ENCODE data around the gene FOSL2. TPM values are rescaled to one million over a fixed set of nuclear protein-coding genes. Genes with fewer than 3 reads are reported as not detected.

The FOSL2 gene
- total and polyA plus RNA-seq, 5 experiments from 2014 or later: 0.46 to 6.5 (median 1.2) TPM

- no peaks in the 10 kb centered on the region for H3K36me3 Mint-ChIP-seq
- peaks cover 0 to 21% (median 2%) of the 10 kb centered on the region in 4 donors for H3K4me1 Mint-ChIP-seq
- H3K27ac Mint-ChIP-seq: no peak overlapping the region
- ATAC-seq: no peak
- no peak for DNase-seq
- H3K4me3 Mint-ChIP-seq: no peak overlapping the region
- H3K9me3 Mint-ChIP-seq: no peaks in the 10 kb centered on the region
- POLR2A ChIA-PET: no interaction called here
- H3K27me3 Mint-ChIP-seq: peaks cover 0 to 2% (median 0%) of the 10 kb centered on the region in 5 donors
These were observed 53.0 kb downstream of the FOSL2 start for GRCh38 chr2:28445448-28446258.

DNA sequence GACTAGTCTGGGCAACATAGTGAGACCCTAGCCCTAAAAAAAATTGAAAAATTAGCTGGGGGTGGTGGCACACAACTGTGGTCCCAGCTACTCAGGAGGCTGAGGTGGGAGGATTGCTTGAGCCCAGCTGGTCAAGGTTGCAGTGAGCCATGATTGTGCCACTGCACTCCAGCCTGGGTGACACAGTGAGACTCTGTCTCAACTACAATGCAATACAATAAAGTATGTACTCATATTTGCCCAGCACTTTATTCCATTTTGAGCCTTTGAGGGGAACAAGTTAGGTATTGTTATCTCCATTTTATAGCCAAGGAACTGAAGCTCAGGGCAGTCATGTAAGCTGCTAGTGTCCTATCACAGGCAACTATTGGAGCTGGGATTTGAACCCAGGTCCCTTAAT lies 53.9 kb downstream of the FOSL2 start:
- no peaks in the 10 kb centered on the region for H3K36me3 Mint-ChIP-seq

GRCh38 chr2:28447086-28447485 lies 54.4 kb downstream of the FOSL2 start:
- no peaks in the 10 kb centered on the region for H3K36me3 Mint-ChIP-seq
- H3K27me3 Mint-ChIP-seq: no peaks in the 10 kb centered on the region
- H3K4me3 Mint-ChIP-seq: no peak overlapping the region
- H3K9me3 Mint-ChIP-seq: no peaks in the 10 kb centered on the region
- no peak for ATAC-seq
- peaks cover under 1 to 21% (median 2%) of the 10 kb centered on the region in 4 donors for H3K4me1 Mint-ChIP-seq
- H3K27ac Mint-ChIP-seq: no peak overlapping the region
- POLR2A ChIA-PET: no interaction called here
- DNase-seq: no peak

More for the DNA sequence above, 53.9 kb downstream of the FOSL2 start:
- H3K4me3 Mint-ChIP-seq: no peak overlapping the region
- no peaks in the 10 kb centered on the region for H3K9me3 Mint-ChIP-seq
- peaks cover 0 to 2% (median 0%) of the 10 kb centered on the region in 5 donors for H3K27me3 Mint-ChIP-seq
- DNase-seq: no peak
- H3K4me1 Mint-ChIP-seq: peaks cover 0 to 21% (median 2%) of the 10 kb centered on the region in 4 donors
- H3K27ac Mint-ChIP-seq: no peak overlapping the region
- POLR2A ChIA-PET: no interaction called here
- no peak for ATAC-seq

DNA sequence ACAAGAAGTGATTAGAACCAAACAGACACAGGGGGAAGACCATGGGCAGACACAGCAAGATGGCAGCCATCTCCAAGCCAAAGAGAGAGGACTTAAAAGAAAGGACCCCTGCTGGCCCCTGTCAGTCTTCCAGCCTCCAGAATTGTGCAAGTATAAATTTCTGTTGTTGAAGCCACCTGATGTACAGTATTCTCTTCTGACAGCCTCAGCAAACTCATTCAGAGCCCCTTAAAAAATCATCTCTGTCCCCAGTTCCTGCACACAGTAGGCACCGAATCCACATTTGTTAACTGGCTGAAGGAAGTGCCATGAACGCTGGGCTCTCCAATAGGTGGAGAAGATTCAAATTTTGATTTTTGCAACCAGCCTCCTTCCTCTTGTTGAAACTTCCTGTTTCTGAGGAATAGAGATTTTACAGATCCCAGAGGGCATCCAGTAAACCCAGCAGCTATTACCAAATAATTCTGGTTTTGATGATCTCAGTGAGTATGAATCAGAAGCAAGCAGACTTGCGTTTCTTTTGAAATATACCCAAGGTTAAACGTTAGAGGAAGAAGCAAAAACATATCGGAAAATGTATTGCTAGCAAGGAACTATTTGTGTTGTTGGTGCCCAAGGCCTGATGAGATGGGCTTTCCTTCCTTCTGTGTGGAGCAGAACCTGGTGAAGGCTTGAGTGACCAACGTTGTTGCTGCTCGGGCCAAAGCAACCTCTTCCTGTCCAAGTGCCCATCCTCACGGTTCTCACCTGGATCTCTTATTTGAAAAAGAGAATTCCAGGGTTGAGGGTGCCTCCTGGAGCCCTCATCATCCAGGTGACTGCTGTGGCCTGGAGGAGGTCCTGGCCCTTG lies 55.5 kb downstream of the FOSL2 start:
- POLR2A ChIA-PET: no interaction called here
- Mint-ChIP-seq H3K27ac (peak overlapping the region in 3 of 10 donors; percentile 24 to 64 (median 32)), H3K9me3 (no peaks in the 10 kb centered on the region), H3K27me3 (no peaks in the 10 kb centered on the region), H3K4me3 (no peak overlapping the region), H3K36me3 (no peaks in the 10 kb centered on the region), H3K4me1 (peaks cover 1 to 21% (median 6%) of the 10 kb centered on the region in 4 donors)
- DNase-seq: no peak
- ATAC-seq: no peak

- Mint-ChIP-seq H3K9me3 (peaks cover 0 to 1% (median 0%) of the 10 kb centered on the region in 9 donors), H3K27ac (peak overlapping the region in 2 of 10 donors; percentile 28 to 32)
These were observed 56.1 kb downstream of the FOSL2 start for GRCh38 chr2:28448793-28449100.

GRCh38 chr2:28449126-28449487 lies 56.4 kb downstream of the FOSL2 start:
- no peak for DNase-seq
- POLR2A ChIA-PET: no interaction called here
- H3K4me3 Mint-ChIP-seq: no peak overlapping the region
- ATAC-seq: no peak
- H3K9me3 Mint-ChIP-seq: peaks cover 0 to 1% (median 0%) of the 10 kb centered on the region in 9 donors
- H3K36me3 Mint-ChIP-seq: no peaks in the 10 kb centered on the region
- peak overlapping the region in 3 of 10 donors; percentile 24 to 44 (median 32) for H3K27ac Mint-ChIP-seq
- H3K4me1 Mint-ChIP-seq: peaks cover 1 to 21% (median 6%) of the 10 kb centered on the region in 4 donors
- H3K27me3 Mint-ChIP-seq: no peaks in the 10 kb centered on the region

More at GRCh38 chr2:28448793-28449100, 56.1 kb downstream of the FOSL2 start:
- H3K36me3 Mint-ChIP-seq: no peaks in the 10 kb centered on the region
- no peak for DNase-seq
- POLR2A ChIA-PET: no interaction called here
- no peak for ATAC-seq
- peaks cover 1 to 21% (median 6%) of the 10 kb centered on the region in 4 donors for H3K4me1 Mint-ChIP-seq
- no peaks in the 10 kb centered on the region for H3K27me3 Mint-ChIP-seq
- H3K4me3 Mint-ChIP-seq: no peak overlapping the region

DNA sequence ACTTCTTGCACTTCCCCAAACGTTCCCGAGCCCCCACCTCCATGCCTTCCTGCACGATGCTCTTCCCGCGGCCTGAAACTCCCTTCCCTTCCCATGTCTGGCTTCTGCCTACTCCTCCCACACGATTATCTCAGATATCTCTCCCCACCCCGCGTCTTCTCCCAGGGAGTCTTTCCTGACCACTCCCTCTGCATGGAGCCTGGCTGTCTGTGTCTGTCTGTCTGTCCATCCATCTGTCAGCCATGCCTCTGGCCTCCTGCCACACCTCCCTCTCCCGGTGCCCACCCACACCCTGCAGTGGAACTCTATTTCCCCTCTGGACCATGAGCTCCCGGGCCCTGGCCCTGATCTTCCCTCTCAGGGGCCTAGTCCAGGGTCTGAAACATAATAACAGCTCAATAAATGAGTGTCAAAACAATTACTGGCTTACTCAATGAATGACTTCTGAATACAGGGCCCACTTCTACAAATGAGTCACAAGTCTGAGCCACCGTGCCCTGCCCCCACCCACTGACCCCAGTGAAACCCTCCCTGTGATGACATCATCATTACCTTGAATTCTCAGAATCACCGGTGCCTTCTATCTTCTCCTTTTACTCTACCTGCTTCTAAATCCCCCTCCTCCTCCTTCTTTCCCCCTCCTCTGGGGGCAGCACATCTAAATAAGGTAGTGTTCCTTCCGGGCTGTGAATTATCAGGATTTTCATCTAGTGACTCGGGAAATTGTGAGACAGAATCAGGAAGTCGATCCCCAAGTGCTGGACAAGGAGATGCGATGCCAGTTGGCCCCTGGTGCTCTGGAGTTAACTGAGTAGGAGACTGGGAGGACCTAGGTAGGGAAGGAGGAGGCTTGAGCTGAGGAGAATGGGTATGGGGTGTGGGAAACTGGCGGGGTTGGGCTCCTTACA lies 57.1 kb downstream of the FOSL2 start:
- DNase-seq (no peak), ATAC-seq (no peak)
- Mint-ChIP-seq H3K4me1 (peaks cover 1 to 21% (median 6%) of the 10 kb centered on the region in 4 donors), H3K27me3 (no peaks in the 10 kb centered on the region), H3K9me3 (peaks cover 0 to 1% (median 0%) of the 10 kb centered on the region in 9 donors), H3K36me3 (no peaks in the 10 kb centered on the region), H3K4me3 (peak overlapping the region in 1 of 10 donors; percentile 36), H3K27ac (peak overlapping the region in 5 of 10 donors; percentile 11 to 82 (median 44))
- POLR2A ChIA-PET: no interaction called here

DNA sequence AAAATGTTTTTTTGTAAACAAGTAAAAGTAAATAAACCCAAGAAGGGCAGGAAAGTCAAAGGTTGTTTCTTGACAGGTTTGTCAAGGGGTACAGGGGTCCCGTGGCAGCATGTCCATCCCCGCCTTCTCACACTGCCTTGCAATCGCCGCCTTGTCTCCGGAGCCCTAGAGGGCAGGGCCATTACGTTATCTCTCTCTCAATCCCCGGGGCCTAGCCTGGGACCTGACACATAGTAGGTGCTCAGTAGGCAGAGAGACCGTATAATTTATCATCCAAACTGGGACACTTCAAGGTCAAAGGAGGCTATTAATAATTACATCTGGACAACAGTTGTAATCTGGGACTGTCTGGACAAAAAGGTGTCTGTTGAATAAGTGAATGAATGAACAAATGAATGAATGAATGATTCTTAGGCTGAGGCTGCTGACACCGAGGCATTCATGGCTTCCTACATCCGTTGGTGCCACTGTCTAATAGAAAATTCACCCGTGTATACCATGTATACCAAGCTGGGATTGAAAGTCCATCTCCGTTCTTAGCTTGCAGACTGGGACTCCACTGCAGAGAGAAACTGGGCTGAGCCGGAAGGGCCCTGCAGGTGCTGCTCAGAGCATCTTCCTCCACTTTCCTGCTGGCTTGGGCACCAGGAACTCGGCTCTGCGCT lies 58.4 kb downstream of the FOSL2 start:
- ATAC-seq (no peak), DNase-seq (no peak)
- POLR2A ChIA-PET: no interaction called here
- Mint-ChIP-seq H3K4me3 (no peak overlapping the region), H3K9me3 (peaks cover 0 to 1% (median 0%) of the 10 kb centered on the region in 9 donors), H3K36me3 (no peaks in the 10 kb centered on the region), H3K27ac (peak overlapping the region in 2 of 10 donors; percentile 57 to 85), H3K4me1 (peaks cover 1 to 21% (median 6%) of the 10 kb centered on the region in 4 donors), H3K27me3 (no peaks in the 10 kb centered on the region)

DNA sequence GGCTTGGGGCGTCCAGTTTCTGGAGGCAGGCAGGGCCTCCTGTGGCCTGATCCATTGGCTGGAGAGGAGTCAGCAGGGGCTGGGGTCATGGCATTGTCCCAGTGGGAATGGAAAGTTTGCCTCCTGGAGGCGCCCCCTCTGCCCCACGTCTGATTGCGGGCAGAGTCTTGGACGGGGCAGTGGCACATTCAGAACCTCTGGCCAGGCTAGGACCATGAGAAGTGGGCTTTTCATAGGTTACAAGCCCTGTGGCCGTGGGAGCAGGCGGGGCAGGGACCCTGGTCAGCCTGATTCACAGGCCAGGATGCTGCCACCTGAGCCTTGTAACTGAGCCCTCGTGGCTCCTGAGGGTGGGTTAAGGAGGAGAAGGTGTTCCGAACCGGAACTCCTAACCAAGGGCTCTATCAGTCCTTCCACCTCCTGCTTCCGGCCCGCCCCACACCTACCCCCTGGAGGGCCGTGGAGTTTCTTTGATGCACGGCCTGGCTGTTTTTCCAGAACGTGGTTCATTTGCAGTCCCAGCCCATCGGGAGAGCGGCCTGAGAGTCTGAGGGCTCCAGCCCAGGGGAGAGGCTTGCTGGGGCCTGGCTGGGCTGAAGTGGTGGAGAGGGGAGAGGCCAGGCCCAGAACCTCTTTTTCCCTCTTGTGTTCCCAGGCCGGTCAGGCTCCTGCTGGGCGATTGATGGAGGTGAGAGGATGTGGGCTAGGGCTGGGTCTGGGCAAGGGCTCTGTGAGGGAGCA lies 59.3 kb downstream of the FOSL2 start:
- Mint-ChIP-seq H3K4me1 (peaks cover 1 to 21% (median 6%) of the 10 kb centered on the region in 4 donors), H3K36me3 (no peaks in the 10 kb centered on the region), H3K27me3 (no peaks in the 10 kb centered on the region), H3K4me3 (no peak overlapping the region), H3K27ac (peak overlapping the region in 1 of 10 donors; percentile 18), H3K9me3 (peaks cover 0 to 1% (median 0%) of the 10 kb centered on the region in 9 donors)
- DNase-seq (no peak), ATAC-seq (no peak)
- POLR2A ChIA-PET: interaction anchor here (1.2 kb wide), 2 partner anchors 42 to 59 kb away, joined by 4 read pairs; partner anchors contain the start of gene FOSL2

DNA sequence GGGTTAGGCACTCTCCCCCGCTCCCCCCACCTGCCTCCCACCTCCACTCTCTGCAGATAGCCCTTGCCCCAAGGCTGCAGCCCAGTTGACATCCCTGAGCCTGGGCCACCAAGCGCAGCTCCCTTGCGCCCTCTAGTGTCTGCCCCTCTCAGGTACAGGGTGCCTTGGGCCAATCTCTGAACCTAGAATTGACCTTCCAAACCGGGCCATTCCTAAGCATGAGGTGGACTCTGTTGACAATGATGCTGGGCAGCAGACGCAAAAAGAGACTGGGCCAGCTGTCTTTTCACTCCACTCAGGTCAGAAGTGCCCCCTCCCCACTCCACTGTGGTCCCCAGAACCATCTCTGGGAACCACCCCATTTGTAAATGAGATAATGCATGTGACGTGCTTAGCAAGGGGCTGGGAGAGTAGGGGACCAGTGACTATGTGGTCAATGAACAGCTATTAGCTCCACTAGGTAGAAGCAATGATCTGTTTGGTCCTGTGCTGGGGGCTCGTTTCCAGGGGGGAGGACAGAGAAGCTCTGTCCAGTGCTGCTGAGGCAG lies 60.0 kb downstream of the FOSL2 start:
- no peak overlapping the region for H3K4me3 Mint-ChIP-seq
- POLR2A ChIA-PET: interaction anchor here (1.2 kb wide), 2 partner anchors 42 to 60 kb away, joined by 4 read pairs; partner anchors contain the start of gene FOSL2
- H3K4me1 Mint-ChIP-seq: peaks cover 1 to 21% (median 6%) of the 10 kb centered on the region in 4 donors
- peak overlapping the region in 3 of 10 donors; percentile 18 to 82 (median 44) for H3K27ac Mint-ChIP-seq
- peaks cover 0 to 1% (median 0%) of the 10 kb centered on the region in 9 donors for H3K9me3 Mint-ChIP-seq
- no peaks in the 10 kb centered on the region for H3K36me3 Mint-ChIP-seq
- DNase-seq: peak; percentile 42 to 86 (median 73)
- peak; percentile 95 to 96 for ATAC-seq
- H3K27me3 Mint-ChIP-seq: no peaks in the 10 kb centered on the region

GRCh38 chr2:28453396-28453795 lies 60.7 kb downstream of the FOSL2 start:
- Mint-ChIP-seq H3K4me1 (peaks cover 0 to 16% (median 5%) of the 10 kb centered on the region in 4 donors), H3K27me3 (no peaks in the 10 kb centered on the region), H3K36me3 (no peaks in the 10 kb centered on the region), H3K4me3 (no peak overlapping the region), H3K9me3 (peaks cover 0 to 1% (median 0%) of the 10 kb centered on the region in 9 donors), H3K27ac (no peak overlapping the region)
- ATAC-seq (no peak), DNase-seq (no peak)
- POLR2A ChIA-PET: interaction anchor here (1.2 kb wide), 1 partner anchor 61 kb away, joined by 4 read pairs; the partner anchor contains the start of gene FOSL2
